ENCODE results near the gene SFSWAP.

Gene SFSWAP

GRCh38 chr12:131840643-131841416 is 129.9 kb downstream of the SFSWAP start:
- no peak for DNase-seq

GRCh38 chr12:131841547-131841946 is 130.7 kb downstream of the SFSWAP start:
- no peak for DNase-seq

- DNase-seq = no peak
Observed at GRCh38 chr12:131842169-131842568, 131.3 kb downstream of the SFSWAP start.

- no peak for DNase-seq
Observed at GRCh38 chr12:131843527-131843926, 132.6 kb downstream of the SFSWAP start.

GRCh38 chr12:131844140-131844539 is 133.2 kb downstream of the SFSWAP start:
- DNase-seq = no peak

GRCh38 chr12:131844656-131845055 is 133.8 kb downstream of the SFSWAP start:
- DNase-seq = no peak

- no peak for DNase-seq
Observed at GRCh38 chr12:131845121-131845520, 134.2 kb downstream of the SFSWAP start.

- DNase-seq = no peak
Observed at GRCh38 chr12:131847456-131847855, 136.6 kb downstream of the SFSWAP start.

GRCh38 chr12:131848753-131849152 is 137.9 kb downstream of the SFSWAP start:
- DNase-seq = no peak
